ENCODE data around the gene ARFIP1.
A peak's percentile ranks its signal among the peaks of the same experiment; 100 is the strongest.
"Not testable (repeated sequence)": the region's sequence is repeated elsewhere in the genome, so short reads cannot be mapped to it uniquely, and the experiment has no call there.

Gene ARFIP1

DNA sequence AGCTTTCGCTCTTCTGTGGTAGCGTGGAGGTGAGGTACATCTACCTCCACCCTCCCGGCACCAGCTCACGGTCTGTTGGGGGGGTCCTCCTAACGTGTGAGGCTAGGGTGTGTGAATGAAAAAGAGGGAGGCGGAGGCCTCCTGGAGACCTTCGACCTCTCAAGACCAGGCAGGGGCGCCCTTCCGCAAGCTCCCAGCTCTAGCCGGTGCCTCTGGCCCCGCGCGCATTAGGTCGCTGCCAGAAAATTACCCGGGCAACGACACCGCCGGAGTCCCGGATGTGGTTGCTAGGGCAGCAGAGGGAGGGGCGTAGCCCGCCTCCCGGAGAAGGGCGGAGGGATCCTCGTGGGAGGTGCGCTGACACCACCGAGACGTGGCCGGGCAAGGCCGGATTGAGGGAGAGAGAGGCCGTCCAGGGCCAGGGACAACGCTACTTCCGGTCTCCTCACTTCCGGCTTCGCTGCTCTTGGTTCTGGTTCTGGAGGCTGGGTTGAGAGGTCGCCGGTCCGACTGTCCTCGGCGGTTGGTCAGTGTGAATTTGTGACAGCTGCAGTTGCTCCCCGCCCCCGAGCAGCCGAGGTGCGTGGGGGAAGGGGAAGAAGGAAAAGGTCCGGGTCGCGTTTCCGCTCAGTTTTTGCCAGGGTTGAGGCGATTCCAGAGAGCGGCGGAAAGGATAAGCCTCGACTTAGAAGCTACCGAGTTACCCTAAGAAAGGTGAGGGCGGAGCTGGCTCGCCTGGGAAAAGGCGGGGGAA, at the start of gene ARFIP1, which contains the start of gene TIGD4:
Gene ARFIP1 (plus strand): TSS at position 442 of the 754 bp plus-strand sequence. CDS start 49,680 bp downstream, outside the sequence.
Gene TIGD4 (minus strand): TSS at position 218 of the 754 bp plus-strand sequence. CDS start 8,726 bp downstream, outside the sequence.
- peak; percentile 99 for FAIRE-seq

DNA sequence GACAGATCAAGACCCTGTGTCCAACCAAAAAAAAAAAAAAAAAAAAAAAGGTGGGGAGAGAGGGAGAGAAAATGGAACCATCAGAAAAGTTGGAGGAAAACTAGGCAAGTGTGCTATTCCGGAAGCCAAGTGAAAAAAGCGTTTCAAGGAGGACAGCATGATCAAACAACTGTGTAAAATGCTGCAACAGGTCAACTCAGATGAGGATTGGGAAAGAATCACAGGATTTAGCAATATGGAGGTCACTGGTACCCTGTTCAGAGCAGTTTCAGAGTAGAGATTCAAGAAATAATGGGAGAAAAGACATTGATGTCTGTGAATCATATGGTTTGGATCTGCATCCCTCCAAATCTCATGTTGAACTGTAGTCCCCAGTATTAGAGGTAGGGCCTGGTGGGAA, 47.8 kb upstream of the ARFIP1 start:
- no peak for FAIRE-seq
- DNase-seq (ENCODE audit: extremely low spot score, insufficient read length, low read depth) = no peak

More for the DNA sequence above, at the start of gene ARFIP1, which contains the start of gene TIGD4:
- DNase-seq (ENCODE audit: extremely low spot score, insufficient read length, low read depth) = peak; percentile 91

DNA sequence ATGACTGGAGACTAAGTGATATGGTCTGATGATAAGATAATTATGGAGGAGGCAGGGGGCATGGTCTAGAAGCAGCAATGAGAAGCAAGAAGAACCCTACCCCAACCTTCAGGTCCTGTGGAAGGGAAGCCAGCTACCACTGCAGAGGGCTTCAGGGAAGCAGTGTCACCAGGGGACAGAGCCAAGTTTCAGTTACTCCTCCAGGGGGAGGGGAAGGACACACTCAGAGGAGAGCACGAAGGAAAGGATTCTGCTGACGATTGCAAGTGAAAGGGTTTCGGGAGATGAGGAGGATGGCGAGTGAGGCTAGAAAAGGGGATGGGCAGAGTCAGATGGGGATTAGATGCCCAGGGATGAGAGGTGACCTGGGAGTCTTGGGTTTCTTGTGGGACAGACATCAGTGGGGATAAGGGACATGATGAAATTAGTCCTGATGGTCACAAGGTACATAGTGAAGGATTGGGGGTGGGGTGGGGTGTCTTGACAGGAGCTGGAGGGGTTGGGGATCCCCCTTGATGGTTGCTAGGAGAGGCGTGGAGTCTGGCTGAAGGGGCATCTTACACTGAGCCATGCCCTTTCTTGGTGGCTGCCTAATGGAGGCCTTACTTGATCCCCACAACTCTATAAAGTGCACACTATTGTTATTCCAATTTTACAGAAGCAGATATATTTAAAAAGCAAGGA, 45.6 kb upstream of the ARFIP1 start:
- no peak for DNase-seq (ENCODE audit: extremely low spot score, insufficient read length, low read depth)
- peak; percentile 21 for FAIRE-seq

DNA sequence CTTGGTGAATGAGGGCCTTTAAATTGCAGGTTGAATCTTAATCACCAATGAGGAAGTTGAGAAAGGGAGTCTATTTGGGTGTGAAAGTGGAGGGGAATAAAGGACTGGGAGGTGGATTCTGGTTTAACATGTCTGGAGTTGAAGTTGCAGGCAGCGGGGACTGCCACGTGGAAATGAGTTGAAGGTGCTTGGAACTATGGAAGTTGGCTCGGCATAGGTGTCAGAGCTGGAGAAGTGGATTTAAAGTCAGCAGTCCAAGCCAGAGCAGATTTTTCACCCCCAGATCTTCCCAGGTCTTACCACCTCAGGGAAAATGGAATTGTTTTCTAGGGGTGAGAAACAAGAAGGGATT, 45.1 kb upstream of the ARFIP1 start:
- DNase-seq (ENCODE audit: extremely low spot score, insufficient read length, low read depth) (no peak), FAIRE-seq (peak; percentile 56)

GRCh38 chr4:152735396-152735859, 44.3 kb upstream of the ARFIP1 start:
- peak; percentile 29 for DNase-seq (ENCODE audit: extremely low spot score, insufficient read length, low read depth)
- peak; percentile 84 for FAIRE-seq

GRCh38 chr4:152735906-152736305, 43.8 kb upstream of the ARFIP1 start:
- no peak for FAIRE-seq
- DNase-seq (ENCODE audit: extremely low spot score, insufficient read length, low read depth) = no peak

DNA sequence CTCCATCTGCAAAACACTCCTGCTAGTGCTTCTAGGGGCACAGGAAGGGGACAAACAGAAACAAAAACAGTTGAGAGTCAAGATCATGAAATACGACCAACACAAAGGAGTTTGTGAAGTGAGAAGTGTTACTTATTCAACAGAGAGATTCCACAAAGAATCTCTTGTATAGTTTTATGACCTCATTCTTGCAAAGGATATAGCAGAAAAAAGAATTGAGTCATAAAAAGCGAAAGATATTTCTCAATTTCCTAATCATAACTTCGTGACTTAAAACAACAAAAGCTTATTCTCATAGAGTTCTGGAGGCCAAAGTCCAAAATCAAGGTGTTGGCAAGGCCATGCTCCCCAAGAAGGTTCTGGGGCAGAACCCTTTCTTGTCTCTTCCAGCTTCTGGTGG, 40.9 kb upstream of the ARFIP1 start:
- DNase-seq (ENCODE audit: extremely low spot score, insufficient read length, low read depth) = no peak
- no peak for FAIRE-seq

DNA sequence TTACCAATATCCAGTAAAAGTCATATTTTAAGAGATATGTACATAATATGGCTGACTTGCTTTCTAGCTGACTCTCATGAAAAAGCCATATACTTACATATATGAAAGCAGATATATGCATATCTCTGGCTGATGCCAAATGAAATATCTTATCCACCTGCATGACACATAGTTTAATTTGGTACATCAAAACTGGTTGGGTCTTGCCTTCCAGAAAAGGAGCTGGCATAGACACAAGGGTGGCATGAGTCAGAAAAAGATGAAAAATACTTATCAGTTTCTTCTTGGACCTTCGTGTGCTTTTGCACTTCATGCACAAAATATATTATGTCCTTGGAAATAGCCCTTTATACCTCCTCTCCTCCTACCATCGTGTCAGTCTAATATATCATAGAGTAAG, 32.3 kb upstream of the ARFIP1 start:
- FAIRE-seq (no peak), DNase-seq (ENCODE audit: extremely low spot score, insufficient read length, low read depth) (no peak)

DNA sequence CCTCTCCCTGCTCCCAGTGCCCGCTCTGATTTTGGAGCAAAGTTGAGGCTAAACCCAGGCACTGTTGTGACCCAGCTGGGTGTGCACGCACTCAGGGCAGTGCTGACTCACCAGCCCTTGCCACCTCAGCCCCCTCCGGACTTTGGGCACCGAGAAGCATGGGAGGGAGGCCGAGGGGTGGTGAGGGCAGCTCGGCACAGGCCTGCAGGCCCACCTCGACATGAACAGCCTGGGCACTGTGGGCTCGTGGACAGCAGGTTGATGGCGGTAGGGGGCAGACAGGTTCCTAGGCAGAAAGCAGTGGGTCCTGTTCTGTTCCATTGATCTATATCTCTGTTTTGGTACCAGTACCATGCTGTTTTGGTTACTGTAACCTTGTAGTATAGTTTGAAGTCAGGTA, 31.1 kb upstream of the ARFIP1 start:
- DNase-seq (ENCODE audit: extremely low spot score, insufficient read length, low read depth) (no peak), FAIRE-seq (no peak)

DNA sequence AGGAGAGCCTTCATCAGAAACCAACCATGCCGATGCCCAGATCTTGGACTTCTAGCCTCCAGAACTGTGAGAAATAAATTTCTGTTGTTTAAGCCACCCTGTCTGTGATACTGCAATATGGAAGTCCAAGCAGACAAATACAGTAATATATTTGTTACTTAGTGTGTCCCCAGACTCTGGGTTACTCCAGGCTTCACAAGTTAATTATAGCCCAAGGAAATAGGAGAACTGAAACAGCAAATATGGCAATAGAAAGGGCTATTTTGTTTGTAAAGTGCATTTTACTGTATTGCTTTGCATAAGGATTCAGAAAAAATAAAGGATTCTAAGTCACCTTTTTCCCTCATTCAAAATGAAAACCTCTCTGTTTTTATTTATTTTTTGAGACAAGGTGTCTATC, 16.0 kb upstream of the ARFIP1 start:
- FAIRE-seq (no peak), DNase-seq (ENCODE audit: extremely low spot score, insufficient read length, low read depth) (no peak)

DNA sequence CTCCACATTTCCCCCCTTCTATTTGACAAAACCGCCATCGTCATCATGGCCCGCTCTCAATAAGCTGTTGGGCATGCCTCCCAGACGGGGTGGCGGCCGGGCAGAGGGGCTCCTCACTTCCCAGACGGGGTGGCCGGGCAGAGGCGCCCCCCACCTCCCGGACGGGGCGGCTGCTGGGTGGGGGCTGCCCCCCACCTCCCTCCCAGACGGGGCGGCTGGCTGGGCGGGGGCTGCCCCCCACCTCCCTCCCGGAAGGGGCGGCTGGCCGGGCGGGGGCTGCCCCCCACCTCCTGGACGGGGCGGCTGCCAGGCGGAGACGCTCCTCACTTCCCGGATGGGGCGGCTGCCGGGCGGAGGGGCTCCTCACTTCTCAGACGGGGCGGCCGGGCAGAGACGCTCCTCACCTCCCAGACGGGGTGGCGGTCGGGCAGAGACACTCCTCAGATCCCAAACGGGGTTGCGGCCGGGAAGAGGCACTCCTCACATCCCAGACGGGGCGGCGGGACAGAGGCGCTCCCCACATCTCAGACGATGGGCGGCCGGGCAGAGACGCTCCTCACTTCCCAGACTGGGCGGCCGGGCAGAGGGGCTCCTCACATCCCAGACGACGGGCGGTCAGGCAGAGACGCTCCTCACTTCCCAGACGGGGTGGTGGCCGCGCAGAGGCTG, 14.6 kb upstream of the ARFIP1 start:
- not testable (repeated sequence) for FAIRE-seq; DNase-seq (ENCODE audit: extremely low spot score, insufficient read length, low read depth)

GRCh38 chr4:152771741-152772533, 7.8 kb upstream of the ARFIP1 start:
- DNase-seq (ENCODE audit: extremely low spot score, insufficient read length, low read depth) (peak; percentile 5), FAIRE-seq (peak; percentile 54)

DNA sequence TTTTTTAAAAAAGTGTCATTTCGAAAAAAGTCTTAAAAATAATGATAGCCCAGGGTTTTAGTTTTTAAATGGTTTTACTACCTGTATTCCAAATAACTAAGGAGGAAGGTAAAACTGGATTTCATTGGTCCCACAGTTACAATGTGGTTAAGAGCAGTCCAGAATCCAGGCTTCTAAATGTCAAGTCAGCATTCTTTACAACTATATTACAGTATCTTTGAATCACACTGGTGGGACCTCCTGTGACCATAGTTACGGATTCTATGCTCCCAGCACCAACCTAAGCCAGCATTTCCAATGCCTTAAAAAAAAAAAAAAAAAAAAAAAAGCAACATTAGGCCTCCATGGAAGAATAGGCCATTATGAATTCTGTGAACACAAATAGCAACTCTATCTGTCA, 6.4 kb upstream of the ARFIP1 start:
- FAIRE-seq (no peak), DNase-seq (ENCODE audit: extremely low spot score, insufficient read length, low read depth) (no peak)

DNA sequence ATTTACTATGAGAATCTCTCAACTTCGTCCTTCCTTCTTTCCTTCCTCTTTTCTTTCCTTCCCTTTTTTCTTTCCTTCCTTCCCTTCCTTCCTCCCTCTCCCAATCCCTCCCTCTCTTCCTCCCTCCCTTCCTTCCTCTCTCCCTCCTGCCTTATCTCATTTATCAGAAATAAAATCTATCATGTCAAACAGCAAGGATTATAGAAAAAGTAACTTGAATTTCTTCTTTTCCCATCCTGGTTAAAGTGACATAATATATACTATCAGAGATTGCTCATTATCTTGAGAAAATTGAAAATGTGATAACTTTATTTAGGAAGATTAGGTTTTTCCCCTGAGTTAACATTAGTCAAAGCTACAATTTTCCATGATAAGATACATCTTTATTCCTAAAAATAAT, 5.8 kb upstream of the ARFIP1 start:
- no peak for DNase-seq (ENCODE audit: extremely low spot score, insufficient read length, low read depth)
- FAIRE-seq = no peak

DNA sequence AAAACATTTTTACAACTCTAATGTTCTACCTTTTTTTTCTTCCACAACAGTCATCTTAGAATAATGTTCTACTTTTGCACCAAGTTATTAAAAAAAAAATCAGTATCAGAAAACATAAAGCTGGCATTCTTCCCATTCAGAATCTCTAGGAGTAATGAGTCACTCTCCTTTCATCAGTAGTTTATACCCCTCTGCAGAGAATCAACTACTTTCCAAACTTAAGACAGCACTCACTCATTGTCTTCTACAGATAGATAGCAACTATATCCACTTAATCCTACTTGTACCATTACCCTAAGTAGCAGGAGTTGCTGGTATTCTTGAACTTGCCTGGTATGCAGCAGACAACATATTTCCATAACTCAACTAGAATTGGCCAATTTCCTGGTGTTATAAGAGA, 3.4 kb upstream of the ARFIP1 start:
- DNase-seq (ENCODE audit: extremely low spot score, insufficient read length, low read depth) (no peak), FAIRE-seq (no peak)

GRCh38 chr4:152777488-152777887, 2.3 kb upstream of the ARFIP1 start:
- DNase-seq (ENCODE audit: extremely low spot score, insufficient read length, low read depth) (no peak), FAIRE-seq (no peak)

DNA sequence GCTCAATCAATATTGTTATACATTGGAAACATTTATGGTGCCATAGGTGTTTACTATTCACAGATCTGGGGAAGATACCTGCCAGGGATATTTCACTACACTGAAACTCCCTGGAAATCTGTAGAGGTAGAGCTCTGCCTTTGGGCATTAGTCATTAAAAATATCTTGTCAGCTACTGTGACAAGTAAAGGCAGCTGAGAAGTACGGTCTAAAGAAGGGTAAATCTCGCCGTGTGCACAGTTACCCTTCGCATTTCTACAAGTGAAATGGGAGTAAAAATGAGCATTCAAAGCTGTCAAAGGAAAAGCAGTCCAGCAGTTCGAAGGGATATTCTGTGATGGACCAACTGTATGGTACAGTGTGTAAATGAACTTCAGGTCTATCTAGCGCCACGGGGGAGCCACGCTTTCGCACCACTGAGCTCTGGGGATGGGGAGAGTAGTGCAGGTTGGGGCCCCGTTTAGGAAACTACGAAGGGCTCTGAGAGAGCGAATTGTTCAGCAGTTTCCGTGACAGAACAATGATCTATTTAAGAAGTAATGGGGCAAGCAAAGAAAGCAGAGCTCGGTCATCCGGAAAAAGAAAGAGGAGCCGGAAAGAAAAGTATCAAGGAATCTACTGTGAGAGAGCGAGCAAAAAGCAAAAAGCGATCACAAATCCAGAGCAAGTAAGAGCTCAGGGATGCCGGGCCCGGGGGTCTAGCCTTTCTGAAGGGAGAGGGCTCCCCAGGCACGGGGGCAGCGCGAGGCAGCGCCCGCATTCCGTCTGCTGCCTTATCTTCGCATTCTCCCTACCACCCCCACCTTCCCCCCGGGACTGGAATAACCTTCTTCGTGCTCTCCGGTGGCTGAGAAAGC, 870 bp upstream of the ARFIP1 start:
- FAIRE-seq (peak; percentile 62), DNase-seq (ENCODE audit: extremely low spot score, insufficient read length, low read depth) (no peak)

DNA sequence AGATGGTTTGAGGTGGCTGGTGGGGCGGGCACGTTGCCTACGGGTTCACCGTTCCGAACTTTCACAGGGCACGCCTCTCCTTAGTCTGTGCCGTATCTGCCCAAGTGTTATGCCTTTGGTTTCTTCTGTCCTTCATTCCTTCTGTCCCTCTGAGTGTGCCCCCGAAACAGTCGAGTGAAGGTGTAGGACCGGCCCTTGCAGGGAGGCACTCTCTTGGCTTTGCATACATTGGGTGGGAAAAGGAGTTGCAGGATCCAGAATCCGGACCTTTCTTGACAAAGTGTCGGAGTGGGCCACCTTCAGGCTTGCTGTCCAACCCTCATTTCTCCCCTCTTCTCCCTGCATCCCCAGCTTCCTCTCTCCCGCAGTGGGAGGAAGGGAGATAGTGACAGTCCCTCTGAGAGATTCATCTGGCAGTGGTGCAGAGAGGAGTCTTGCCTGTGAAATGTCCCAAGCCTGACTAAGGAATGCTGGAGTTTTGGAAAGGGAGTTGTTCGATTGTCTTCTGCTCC, 569 bp downstream of the ARFIP1 start:
- FAIRE-seq = no peak
- no peak for DNase-seq (ENCODE audit: extremely low spot score, insufficient read length, low read depth)

All from GM18507 (cell line).